ENCODE data around the gene KLK11. TPM values are rescaled to one million over a fixed set of nuclear protein-coding genes. Genes with fewer than 3 reads are reported as not detected.

Gene KLK11
- total and polyA plus RNA-seq, 2 of the 8 experiments (the other 6 are each of a cell fraction or from before 2014, with no cell fraction given): 0.45 TPM; not detected in 1

DNA sequence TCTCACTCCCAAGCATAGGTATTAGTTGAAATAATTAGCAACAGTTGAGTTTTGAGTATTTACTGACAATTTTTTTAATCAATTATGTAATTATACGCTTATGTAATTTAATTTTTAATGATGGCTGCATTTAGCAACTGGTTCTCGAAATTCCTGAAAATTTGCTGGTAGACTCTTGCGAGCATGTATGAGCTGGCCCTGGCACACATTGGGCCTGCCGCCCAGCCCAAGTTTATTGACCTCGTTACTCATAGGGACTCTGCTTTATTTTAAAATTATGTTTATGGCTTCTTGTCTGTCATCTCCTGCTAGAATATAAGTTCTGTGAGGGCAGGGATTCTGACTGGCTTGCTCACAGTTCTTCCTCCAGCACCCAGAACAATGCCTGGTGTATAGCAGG lies 49.6 kb upstream of the KLK11 start (continued):
- TF ChIP-seq, protein P1, sequence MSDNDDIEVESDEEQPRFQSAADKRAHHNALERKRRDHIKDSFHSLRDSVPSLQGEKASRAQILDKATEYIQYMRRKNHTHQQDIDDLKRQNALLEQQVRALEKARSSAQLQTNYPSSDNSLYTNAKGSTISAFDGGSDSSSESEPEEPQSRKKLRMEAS (IDR thresholded peaks at IDR 0.05): no peak
- TF ChIP-seq, protein P2, sequence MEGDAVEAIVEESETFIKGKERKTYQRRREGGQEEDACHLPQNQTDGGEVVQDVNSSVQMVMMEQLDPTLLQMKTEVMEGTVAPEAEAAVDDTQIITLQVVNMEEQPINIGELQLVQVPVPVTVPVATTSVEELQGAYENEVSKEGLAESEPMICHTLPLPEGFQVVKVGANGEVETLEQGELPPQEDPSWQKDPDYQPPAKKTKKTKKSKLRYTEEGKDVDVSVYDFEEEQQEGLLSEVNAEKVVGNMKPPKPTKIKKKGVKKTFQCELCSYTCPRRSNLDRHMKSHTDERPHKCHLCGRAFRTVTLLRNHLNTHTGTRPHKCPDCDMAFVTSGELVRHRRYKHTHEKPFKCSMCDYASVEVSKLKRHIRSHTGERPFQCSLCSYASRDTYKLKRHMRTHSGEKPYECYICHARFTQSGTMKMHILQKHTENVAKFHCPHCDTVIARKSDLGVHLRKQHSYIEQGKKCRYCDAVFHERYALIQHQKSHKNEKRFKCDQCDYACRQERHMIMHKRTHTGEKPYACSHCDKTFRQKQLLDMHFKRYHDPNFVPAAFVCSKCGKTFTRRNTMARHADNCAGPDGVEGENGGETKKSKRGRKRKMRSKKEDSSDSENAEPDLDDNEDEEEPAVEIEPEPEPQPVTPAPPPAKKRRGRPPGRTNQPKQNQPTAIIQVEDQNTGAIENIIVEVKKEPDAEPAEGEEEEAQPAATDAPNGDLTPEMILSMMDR (IDR thresholded peaks at IDR 0.05; ENCODE audit: control extremely low read depth in 1 of 3, insufficient read depth in 1 of 3, low read depth in 1 of 3, low read length in 3 of 3): no peak

Data from H1 (cell line).